Activated CD4-positive, CD25-positive, alpha-beta regulatory T cell treated with anti-CD3 and anti-CD28 coated beads, Interleukin-2, amount 50 U/mL, for 16 hours (primary cell): Measurements from ENCODE around the gene ANG.
"Not testable (repeated sequence)": the region's sequence is repeated elsewhere in the genome, so short reads cannot be mapped to it uniquely, and the experiment has no call there.

Source experiments
- DNase-seq: peaks from one replicate; pipeline ENCODE4 v3.0.0-alpha.2; 2020; ENCODE audit warnings: low read depth, low spot score

Gene ANG

DNA sequence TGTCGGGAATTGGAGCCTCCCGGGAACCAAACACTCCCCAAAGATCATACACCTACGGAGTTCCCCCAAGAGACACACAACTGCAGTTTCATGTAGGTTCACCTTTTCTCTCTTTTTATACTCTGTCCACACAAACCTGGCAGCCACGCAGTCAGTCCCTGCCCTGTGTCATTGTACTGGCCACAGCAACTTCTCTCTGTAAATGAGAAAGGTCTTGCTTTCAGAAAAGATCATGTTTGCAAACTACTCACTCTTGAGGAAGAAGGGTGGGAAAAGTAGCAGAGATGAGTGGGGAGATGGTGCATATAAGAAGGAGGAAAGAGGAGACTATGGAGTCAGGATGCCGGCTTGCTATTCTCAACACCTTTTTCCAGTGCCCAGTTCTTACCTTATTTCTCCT is 10.4 kb downstream of the ANG start:
- DNase-seq, result no peak

DNA sequence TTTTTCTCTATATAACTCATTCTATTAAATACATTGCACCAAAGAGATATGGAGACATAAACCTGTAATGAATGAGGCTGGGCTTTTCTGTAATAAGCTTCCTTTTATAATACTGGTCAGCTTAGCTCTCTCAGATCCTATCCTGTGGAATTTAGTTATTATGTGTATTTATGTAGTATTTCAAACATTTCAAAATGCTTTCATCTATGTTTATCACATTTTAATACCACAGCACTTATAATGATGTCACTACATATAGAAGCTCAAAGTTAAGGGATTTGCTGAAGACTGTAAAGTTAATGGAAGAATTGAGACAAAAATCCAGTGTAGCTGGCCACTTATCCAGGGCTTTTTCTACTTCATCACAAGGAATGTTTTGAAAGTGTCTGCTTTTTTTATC is 11.4 kb downstream of the ANG start:
- DNase-seq, result no peak

- DNase-seq, result not testable (repeated sequence)
These were observed 12.4 kb downstream of the ANG start for GRCh38 chr14:20700965-20701364.

- DNase-seq, result no peak
These were observed 18.2 kb downstream of the ANG start for GRCh38 chr14:20706657-20707355.

- DNase-seq, result no peak
These were observed 19.1 kb downstream of the ANG start for GRCh38 chr14:20707622-20708021.

DNA sequence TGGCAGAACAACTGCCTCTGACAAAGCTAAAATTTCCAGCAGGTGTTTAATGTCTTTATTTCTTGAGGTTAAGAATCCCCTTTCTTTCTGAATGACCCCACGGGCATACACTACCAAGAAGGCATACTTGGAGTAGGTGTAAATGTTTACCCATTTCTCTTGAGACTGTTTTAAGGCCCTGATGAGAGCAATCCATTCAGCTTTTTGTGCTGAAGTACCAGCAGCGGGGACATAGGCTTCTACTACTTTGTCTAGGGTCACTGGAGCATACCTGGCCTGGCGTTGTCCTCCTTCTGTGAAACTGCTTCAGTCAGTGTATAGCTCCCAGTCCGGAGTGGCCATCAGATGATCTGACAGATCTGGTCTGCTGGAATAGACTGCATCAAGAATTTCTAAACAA is 22.7 kb downstream of the ANG start:
- no peak for DNase-seq

DNA sequence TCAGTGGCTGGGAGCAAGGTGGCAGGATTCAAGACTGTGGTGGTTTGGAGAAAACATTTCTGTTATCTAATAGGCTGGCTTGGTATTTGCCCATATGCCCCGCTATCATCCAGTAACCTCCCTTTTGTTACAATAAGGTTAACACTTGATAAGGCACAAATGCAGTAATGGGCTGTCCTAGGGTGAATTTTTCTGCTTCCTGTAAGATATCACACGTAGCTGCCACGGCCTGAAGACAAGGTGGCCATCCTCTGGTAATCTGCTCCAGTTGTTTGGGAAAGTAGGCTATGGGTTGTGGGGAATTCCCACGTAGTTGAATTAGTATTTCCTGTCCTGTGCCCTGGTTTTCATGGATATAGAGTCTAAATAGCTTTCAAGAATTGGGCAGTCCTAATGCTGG is 23.1 kb downstream of the ANG start:
- no peak for DNase-seq

- no peak for DNase-seq
These were observed 24.3 kb downstream of the ANG start for GRCh38 chr14:20712904-20713303.

DNA sequence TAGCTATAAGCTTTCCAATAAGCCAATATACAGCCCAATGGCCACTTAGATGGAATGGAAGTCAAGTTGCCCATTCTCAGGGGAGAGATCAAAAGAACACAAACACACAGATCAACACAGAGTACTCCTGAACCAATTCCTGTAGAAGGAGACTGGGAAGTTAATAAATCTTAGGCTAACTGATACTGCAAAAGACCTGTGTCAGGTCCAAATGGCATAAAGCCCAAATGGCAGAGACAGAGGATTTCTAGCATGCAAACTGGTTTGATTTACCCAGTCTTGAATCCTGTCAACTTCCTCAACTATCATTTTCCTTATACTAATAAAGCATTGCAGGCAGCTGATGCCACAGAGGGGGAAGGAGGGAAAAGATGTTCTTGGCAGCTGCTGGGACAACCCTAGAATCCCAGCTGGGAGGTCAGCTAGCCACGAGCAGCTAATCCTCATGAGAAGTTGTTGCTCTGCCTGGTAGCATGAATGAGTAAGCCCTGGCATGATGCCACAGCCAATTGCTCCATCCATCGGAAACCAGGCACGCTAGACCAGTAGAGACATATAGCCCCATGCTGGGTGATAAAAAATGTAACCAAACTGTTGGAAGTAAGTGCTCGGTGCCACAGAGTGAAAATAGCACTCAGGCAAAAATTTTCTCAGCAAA is 26.2 kb downstream of the ANG start:
- DNase-seq, result no peak

GRCh38 chr14:20719777-20720176 is 31.2 kb downstream of the ANG start:
- DNase-seq, result no peak

GRCh38 chr14:20720741-20721140 is 32.2 kb downstream of the ANG start:
- DNase-seq, result no peak

- no peak for DNase-seq
These were observed 33.5 kb downstream of the ANG start for GRCh38 chr14:20722016-20722415.

- DNase-seq, result no peak
These were observed 34.9 kb downstream of the ANG start for GRCh38 chr14:20723488-20723887.

GRCh38 chr14:20726121-20726520 is 37.6 kb downstream of the ANG start:
- DNase-seq, result not testable (repeated sequence)

- DNase-seq, result no peak
These were observed 38.0 kb downstream of the ANG start for GRCh38 chr14:20726531-20726930.

DNA sequence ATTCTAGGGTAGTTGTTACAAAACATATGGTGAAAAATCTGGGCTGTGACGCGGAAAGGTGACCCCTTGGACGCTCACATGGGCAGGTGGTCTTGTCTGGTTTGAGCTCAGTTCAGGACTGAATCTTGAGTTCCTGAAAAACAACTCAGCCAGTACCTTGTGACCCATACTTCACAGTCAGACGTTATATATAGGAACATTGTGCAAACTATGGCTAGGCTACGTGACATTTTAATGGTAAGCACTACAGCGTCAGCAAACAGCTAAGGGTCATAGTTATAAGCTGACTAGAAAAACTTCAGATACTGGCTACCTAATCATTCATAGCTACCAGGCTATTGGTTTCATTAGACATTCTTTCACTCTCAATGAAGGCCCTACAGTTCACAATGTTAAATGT is 42.3 kb downstream of the ANG start:
- no peak for DNase-seq

DNA sequence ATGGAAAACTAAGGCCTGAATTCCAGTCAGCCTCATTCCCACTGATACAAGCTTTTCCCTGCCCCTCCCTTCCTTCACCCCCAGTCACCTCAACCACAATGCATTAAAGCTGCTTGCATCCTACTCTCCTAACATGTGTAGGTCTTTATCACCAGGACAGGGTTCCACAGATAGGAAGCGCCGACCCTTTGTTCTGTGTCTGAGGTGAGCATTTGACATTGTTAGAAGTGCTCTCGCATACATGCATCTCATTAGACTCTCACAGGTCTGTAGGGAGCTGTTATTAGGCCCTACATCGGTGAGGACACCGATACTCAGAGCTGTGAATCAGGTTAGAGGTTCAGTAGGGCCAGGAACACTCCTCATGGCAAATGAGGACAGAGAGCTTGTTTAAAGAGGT is 43.9 kb downstream of the ANG start:
- DNase-seq, result no peak

GRCh38 chr14:20732979-20733635 is 44.5 kb downstream of the ANG start:
- DNase-seq, result no peak

GRCh38 chr14:20733684-20734429 is 45.3 kb downstream of the ANG start:
- no peak for DNase-seq

GRCh38 chr14:20734430-20734806 is 45.9 kb downstream of the ANG start:
- DNase-seq, result no peak

- DNase-seq, result not testable (repeated sequence)
These were observed 49.7 kb downstream of the ANG start for GRCh38 chr14:20738292-20738691.

GRCh38 chr14:20742132-20742531 is 53.6 kb downstream of the ANG start:
- DNase-seq, result no peak
